Stimulated activated CD4-positive, alpha-beta T cell treated with anti-CD3 and anti-CD28 coated beads, Interleukin-2, amount 100 ng/mL, for 4 hours (primary cell): Measurements from ENCODE around the gene NOP14.
"Not testable (repeated sequence)": the region's sequence is repeated elsewhere in the genome, so short reads cannot be mapped to it uniquely, and the experiment has no call there.

ENCODE experiments used
- DNase-seq: peaks from one replicate; pipeline ENCODE4 v3.0.0-alpha.2; 2020; ENCODE audit warnings: low read depth

NOP14 gene

DNA sequence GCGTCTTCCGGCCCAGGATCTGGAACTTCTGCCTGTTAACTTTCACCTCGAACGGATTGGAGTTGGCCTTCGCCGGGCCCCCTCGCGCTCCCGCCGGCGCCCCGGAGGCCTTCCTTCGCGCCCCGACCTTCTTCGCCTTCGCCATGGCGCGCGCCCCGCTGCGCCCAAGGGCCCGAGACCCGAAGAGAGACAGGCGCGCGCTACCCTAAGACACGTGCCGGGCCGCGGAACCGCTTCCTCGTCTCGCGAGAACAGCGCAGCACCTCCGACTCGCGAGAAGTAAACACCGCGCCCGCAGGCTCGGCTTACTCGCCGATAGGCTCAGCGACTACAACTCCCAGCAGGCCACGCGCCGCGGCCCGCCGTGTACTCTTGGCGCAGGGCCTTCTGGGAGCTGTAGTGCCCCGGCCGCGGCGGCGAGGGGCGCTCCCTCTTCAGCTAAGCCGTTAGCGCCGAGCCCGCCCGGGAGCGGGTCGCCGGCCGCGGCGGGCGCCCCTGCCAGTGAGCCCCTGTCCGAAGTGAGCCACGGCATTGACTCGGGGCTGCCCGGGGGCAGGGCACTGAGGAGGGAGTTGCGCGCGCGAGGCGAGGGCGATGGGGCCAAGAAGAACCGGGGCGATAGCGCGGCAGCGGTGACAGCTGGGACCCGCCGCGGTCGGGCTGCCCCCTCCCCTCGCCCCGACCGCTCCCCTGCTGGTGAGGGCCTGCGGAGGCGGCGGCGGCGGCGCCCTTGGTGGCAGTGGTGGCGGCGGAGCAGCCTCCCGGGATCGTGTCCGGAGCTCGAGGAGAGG is at the start of gene NOP14, which contains the start of gene GRK4:
Gene NOP14, minus strand, starts transcription at position 232 of the 791 bp plus-strand sequence. Its CDS starts 87 bp downstream, at position 145.
Gene GRK4, plus strand, starts transcription at position 397 of the 791 bp plus-strand sequence. CDS start 500 bp downstream, outside the sequence.
- peak; percentile 97 for DNase-seq

DNA sequence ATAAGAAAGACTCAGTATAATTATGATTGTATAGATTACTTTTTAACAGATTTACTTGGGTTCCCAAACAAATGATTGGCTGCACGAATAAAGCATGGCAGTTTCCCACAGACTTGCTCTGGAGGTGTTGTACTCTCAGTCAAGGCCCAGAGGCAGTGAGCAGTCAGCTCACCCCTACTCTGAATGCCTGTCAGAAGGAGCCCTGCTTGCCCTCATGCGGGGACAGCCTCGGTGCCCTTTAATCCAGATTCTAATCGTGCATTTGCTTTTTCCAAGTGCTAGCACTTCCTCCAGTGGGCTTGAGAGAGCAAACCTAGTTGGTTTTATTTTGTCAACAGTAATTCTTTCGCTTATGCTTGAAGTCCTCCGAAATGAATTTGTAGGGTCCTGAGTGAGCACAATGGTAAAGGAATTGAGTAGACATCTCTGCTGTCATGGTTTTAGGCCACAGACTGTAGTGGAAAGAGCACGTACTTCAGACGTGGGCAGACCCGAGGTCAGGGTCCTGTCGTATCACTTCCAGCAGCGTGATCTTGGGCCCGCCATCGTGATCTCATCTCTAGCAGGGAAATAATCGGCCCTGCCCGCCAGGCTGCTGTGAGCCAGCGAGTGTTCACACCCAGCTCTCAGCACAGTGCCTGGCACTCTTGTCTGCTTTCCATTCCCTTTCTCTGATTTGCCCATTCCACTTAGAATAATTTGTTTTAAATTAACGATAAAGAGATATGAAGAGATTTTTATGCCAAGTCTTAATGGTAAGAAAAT is 48.4 kb upstream of the NOP14 start:
- no peak for DNase-seq

DNA sequence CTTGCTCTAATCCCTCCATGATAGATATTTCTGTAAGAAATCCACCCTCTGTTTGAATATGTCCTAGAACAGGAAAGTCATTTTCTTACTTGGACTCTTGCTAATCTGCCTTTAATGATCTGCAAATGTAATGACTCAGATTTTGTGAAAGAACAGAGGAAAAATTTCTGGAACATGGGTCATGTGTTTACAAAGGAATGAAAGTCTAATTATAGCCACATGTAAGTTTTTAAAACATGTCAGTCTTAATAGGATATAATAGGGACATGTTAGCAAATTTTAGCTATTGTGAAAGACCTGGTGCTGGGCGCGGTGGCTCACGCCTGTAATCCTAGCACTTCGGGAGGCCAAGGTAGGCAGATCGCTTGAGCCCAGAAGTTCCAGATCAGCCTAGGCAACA is 47.8 kb upstream of the NOP14 start:
- DNase-seq, result no peak

DNA sequence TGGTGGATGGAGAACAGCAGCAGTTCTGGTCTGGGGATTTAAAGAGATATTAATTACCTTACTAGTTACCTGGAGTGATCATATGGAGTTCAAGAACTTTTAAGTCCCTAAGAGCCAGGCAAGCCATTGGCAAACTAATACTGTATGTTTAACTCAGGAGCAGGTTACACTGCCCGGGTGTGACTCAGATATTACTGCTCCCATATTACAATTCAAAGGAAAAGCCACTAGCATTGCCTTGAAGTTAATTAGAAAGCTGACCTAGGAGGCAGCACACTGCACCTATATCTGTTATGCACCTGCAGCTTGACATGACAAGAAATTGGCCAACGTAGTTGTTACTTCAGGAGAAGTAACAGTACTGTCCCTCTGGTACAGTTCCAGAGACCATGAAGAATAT is 47.4 kb upstream of the NOP14 start:
- no peak for DNase-seq

DNA sequence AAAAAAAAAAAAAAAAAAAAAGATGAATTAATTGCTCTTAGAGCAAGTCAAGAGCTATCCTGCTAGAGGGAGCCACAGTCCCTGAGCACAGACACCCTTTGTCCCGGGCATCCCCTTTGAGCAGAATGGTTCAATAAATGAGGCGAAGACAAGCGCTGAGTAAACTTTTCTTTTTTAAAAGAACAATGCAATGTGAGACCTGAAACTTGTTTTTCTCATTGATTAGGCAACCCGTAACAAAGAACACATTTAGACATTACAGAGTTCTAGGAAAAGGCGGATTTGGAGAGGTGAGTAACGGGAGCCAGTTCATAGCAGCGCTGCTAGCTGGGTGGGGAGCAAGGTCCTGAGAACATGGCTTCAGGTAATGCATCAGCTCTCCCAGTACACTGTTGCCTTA is 46.2 kb upstream of the NOP14 start:
- DNase-seq, result no peak

DNA sequence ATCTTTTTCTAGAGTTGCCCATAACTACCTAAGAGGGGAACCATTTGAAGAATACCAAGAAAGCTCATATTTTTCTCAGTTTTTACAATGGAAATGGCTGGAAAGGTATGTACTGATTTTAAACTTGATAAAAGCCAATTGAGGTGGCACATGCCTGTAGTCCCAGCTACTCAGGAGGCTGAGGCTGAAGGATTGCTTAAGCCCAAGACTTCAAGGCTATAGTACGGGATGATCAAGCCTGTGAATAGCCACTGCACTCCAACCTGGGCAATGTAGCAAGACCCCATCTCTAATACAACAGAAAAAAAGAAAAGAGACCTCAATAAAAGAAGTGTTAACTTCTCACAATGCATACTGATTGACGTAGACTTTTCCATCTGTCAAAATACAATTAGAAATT is 44.5 kb upstream of the NOP14 start:
- DNase-seq, result no peak

DNA sequence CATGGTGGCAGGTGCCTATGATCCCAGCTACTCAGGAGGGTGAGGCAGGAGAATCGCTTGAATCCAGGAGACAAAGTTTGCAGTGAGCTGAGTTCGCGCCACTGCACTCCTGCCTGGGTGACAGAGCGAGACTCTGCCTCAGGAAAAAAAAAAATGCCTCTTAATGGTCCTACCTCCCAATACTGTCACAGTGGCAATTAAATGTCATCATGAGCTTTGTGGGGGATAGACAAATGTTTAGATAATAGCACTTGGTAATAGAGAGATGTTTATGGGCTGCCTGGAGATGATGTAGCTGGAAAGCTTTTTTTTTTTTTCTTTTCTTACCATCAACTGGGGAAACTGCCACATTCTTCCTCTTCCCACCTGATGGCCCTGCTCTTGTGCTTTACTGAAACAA is 33.2 kb upstream of the NOP14 start:
- no peak for DNase-seq

DNA sequence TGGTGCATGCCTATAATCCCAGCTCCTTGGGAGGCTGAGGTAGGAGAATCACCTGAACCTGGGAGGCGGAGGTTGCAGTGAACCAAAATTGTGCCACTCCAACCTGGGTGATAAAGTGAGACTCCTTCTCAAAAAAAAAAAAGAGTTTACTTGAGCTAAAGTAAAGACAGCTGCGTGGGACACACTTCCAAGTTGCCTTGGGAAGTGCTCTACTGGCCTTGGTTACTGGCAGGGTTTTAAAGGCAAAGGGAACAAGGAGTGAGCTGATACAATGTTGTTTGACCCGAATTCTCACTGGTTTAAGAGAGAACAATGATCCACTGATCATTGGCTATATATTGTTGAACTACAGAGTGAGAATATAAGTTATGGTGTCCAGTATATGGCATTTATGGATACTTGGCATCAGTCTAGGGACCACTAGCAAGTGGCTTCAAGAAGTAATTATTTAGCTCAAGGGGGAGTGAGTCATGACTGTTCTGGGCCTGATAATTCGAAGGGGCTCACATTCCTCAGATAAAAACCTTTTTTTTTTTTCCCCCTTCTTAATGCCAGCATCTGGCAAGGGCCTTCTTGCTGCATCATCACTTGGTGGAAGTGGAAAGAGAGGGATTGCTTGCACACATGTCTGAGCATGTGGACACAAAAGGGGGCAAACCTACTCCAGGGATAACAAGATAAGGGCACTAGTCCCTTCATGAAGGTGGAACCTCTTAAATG is 32.5 kb upstream of the NOP14 start:
- DNase-seq, result no peak

DNA sequence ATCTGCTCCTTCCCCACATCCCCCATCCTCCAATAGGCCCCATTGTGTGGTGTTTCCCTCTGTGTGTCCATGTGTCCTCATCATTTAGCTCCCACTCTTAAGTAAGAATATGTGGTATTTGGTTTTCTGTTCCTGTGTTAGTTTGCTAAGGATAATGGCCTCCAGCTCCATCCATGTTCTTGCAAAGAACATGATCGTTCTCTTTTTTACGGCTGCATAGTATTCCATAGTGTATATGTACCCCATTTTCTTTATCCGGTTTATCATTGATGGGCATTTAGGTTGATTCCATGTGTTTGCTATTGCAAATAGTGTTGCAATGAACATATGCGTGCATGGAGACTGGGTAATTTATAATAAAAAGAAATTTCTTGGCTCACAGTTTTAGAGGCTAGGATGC is 31.7 kb upstream of the NOP14 start:
- DNase-seq, result no peak

DNA sequence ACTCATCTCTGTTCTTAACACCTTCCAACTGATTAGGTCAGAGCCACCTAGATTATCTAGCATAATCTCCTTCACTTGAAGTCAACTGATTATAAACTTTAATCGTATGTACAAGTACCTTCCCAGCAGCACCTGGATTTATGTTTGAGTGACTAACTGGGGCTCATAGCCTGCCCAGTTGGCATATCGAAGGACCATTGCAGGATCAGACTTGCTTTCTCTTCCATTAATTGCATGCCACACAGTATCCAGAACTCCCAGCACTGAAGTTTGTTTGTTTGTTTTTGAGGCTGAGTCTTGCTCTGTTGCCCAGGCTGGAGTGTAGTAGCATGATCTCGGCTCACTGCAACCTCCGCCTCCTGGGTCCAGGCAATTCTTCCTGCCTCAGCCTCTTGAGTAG is 28.0 kb upstream of the NOP14 start:
- no peak for DNase-seq

DNA sequence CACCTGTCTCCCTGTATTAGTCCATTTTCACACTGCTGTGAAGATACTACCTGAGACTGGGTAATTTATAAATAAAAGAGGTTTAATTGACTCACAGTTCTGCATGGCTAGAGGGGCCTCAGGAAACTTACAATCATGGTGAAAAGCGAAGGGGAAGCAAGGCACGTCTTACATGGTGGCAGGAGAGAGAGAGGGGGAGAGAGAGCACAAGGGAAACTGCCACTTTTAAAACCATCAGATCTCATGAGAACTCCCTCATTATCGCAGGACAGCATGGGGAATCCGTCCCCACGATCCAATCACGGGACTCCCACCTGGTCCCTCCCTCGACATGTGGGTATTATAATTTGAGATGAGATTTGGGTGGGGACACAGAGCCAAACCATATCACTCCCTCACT is 20.5 kb upstream of the NOP14 start:
- not testable (repeated sequence) for DNase-seq

DNA sequence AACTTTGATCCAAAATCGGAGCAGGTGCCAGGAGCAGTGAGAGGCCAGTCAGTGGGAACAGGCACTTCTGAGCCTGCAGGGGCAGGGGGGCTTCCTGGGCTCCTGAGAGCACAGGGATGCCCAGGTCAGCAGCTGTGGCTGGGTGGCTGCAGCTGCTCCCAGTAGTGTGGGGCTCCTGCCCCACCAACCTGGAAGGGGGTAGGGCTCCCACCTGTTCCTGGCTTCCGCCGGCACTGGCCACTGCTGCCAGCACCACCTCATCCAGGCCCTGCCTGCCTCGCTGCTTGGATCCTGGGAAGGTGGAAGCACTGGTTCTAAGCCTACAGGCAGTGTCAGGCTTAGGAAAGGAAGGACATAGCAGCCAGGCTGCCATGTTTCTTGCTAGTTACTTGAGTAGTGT is 18.8 kb upstream of the NOP14 start:
- no peak for DNase-seq

DNA sequence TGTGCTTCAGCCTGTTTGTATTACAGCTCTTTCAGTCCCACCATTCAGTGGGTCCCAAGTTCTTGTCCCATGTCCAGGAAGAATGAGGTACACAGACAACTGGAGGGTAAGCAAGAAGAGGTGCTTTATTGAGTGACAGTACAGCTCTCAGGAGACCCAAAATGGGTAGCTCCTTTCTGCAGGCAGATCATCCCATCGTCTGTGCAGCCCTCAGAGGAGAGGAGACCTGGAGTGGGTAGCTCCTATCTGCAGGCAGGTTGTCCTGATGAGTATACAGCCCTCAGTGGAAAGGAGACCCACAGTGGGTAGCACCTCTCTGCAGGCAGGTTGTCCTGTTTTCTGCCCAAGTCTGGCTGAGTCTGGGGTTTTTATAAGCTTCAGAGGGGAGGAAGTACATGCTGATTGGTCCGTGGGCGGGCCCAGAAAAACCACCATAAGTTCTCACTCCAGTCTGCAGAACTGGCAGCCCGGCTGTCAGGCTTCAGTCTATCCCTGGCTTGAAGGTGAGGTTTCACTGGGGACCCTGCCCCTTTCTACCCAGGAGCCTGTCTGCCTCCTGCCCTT is 18.1 kb upstream of the NOP14 start:
- DNase-seq, result no peak

DNA sequence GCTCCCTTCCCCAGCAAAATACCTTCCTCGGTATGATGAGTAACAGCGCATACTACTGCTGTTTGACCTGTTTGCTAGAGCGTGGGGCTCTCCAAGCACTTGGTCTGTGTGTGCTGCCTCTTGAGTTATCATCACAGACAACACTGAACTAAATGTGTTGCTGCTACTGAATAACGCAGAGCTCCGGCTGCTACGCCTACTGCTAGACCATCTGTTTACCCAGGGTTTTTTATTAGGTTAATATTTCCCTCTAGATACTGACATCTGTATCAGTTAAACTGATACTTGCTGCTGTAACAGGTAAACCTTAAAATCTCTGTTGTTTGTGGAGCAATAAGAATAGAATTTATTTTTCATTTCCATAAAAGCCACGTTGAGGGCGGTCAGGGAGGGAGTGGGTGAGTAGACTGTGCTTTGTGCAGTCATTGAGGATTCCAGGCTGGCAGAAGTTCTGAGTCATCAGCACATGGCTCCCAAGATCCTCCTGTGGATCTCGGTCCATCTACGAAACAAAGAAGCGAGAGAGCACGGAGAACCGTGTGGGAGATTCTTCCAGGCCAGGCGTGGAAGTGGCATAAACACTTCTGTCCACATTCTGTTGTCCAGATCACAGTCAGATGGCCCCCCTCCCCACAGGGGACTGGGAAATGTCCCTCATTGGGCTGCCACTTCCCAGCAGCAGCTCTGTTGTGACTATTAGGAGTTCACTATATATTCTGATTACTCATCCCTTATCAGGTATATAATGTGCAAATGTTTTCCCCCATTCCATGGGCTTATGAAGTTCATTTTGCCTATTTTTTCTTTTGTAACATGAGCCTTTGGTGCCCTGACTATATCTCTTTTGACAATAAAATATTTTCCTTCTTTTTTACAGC is 14.2 kb upstream of the NOP14 start:
- DNase-seq, result no peak

DNA sequence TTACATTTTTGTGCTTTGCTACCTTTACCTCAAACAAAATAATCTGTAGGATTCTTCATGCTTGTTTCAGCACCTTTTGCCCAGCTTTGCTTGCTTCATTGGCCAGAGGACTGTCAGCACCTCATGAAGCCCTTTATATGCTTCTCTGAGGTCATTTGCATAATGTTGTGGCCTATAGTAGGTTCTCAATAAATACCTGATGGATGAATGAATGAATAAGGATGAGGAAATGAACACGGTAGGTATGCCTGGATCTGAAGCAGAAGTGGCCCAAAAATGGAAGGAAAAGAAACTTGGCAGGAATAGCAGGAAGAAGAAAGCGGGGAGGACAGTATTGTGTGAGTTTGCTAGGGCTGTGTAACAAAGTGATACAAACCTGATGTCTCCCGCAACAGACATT is 8.1 kb upstream of the NOP14 start:
- no peak for DNase-seq

DNA sequence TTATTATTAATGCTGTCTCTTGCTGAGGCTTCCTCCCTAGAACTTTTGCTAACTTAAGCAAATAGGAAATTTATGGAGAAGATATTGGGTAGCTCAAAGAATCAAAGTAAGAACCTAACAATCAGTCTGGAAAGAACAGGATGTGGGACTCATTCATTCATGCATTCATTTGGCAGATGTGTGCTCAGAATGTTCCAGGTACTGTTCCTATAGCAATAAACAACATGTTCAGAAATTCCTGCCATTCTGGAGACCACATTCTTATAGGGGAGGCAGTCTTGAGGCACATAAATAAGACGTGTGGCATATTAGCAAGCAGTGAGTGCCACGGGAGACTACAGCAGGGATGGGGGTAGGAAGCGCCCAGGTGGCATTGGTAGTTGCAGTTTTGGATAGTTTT is 5.2 kb upstream of the NOP14 start:
- no peak for DNase-seq

DNA sequence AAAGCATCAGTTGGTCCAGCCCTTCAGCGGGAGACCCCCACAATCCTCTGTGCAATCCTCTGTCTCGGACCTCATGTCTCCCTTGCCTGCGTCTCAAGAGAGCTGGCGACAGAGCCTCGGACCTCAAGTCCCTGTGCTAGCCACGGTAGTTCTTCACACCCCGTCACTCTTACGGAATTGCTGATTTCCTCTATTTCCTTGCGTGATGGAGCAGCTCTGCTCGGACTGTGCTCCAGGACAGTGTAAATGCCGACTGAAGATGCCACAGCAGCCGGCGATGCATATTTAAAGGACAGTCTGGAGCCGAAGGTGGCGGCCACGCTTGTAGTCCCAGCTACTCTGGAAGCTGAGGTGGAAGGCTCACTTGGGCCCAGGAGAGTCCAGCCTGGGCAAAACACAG is 2.1 kb upstream of the NOP14 start:
- no peak for DNase-seq

DNA sequence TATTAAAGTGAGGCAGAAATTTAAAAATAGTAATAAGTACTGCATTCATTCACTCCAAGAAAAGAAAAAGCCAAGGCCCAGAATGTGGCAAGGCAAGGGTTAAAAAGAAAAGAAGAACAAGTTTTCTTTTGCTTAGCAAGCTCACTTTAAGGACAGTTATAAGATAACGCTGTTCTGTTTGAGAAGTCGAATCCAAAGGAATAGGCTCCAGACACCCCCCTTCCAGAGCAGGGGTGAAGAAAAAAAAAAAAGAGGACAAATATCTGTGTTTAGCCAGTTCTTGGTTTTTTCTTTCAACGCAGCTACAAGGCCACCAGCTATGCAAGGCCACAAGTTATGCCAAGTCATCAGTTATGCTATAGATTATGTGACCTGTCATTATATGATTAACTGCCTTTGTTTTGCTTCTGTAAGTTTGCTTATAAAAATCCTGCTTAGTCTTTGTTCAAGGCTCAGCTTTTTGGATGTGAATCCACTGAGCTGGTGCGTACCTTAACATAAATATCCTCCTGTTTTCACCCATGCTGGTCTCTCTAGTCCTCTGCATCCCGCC is 1.6 kb upstream of the NOP14 start:
- no peak for DNase-seq

DNA sequence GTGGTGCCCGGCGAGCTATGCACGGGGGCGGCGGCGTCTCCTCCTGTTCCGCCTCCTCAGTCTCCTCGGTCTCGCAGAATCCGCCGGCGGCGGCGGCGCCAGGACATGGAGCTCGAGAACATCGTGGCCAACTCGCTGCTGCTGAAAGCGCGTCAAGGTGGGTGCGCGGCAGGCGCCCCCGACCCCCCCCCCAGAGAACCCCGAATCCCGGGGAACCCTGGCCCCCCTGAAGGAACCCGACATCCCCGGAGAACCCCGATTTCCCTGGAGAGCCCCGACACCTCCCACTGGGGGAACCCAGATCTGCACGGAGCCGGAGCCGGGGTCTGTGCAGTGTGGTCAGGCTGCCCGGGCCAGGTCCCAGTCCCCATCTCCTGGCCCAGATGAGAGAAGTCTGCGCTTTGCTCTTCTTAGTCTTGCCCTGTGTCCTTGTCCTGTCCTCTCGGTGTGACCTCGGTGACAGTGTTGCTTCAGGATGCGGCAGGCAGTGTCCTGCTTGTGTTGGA is 813 bp upstream of the NOP14 start:
- no peak for DNase-seq

DNA sequence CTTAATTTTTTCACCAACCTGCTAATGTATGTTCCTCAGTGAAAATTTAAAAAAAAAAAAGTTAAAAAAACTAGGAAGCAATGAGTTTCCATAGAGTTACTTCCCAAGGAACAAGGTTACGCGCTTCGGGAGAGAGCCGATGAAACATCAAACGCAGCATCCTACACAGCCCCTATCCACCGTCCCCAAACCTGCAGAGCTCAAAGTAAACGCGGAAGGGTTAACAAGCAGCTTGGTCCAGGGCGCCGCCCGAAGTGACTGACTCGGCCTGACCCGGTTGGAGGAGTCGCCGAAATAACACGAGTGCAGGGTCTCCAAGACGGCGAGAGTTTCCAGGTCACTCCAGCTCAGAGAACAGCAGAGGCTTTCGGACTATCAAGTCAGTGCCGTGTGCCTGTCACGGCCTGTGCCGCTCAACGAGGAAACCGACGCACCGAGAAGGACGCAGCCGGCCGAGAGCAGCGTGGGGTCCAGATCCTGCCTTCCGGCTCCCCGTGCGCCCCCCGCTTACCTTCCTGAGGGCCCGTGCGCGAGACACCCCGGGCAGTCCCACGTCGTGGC is 512 bp downstream of the NOP14 start:
- no peak for DNase-seq
